IPS DF 19.7 (cell line): ENCODE data around the gene EYS.
"Not testable (repeated sequence)": the region's sequence is repeated elsewhere in the genome, so short reads cannot be mapped to it uniquely, and the experiment has no call there.

Source experiments
- DNase-seq: peaks from one replicate; pipeline ENCODE4 v3.0.0-alpha.2; 2013; ENCODE audit warnings: low read depth, low spot score

Gene EYS

DNA sequence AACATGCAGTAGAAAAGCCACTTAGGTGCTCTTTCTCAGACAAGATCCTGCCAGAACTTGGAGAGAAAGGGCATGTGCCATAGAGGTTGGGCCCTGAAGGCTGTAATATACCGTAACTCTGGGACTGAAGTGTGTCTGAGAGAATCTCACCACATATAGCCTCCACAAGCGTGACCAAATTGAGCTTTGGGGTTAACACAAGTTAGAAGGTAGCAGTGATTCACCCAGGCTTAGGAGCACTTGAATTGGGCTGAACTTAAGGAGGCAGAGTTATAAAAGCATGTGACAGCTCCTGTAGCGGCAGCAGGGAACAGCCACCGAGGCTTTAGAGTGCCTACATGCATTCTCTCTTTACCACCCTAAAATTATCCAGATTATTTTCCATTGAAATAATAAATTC, 1709.8 kb downstream of the EYS start:
- no peak for DNase-seq

DNA sequence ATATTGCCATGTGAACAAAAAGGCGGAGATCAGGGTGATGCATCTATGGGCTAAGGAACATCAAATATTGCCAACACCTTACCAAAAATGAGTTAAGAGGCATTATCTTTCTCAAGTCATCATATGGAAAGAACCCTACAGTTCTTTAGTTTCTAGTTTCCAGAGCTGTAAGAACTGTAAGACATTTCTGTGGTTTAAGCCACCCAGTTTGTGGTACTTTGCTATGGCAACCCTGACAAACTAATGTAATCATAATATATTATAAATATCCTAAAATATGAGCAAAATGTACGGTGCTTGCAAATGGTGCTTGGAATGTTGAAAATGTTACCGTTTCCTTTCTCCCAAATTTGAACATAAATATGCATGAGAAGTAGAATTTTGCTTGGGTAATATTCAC, 1721.8 kb downstream of the EYS start:
- no peak for DNase-seq

DNA sequence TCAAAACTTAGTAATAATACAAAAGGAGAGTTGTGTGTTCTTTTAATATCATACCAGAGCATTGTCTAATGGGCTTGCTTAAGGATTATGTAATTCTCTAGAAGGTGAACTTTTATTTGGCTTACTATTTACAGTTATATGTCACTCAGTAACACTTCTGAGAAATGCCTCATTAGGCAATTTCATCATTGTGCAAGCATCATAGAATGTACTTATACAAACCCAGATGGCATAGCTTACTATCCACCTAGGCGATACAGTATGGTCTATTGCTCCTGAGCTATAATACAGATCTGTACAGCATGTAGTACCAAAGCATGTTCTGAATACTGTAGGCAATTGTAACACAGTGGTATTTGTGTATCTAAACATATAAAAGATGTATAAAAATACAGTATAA, 1731.3 kb downstream of the EYS start:
- no peak for DNase-seq

DNA sequence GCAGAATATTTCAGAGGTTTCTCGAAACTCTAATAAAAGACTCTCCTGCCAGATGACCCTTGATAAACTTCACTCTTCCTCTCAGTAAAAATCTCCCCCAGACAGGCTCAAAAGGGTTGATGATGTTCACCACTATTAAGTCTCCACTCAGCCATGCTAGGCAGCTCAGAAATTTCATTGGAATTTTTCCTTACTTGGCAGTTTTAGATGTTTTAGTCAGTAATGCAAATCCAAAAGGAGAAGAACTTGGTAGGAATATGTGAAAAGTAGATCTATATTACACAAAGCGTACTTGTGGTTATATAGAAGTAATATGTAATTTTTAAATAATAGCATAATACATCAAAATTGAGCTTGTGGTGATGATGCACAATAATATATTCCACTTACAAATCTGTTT, 1738.4 kb downstream of the EYS start:
- DNase-seq: no peak

DNA sequence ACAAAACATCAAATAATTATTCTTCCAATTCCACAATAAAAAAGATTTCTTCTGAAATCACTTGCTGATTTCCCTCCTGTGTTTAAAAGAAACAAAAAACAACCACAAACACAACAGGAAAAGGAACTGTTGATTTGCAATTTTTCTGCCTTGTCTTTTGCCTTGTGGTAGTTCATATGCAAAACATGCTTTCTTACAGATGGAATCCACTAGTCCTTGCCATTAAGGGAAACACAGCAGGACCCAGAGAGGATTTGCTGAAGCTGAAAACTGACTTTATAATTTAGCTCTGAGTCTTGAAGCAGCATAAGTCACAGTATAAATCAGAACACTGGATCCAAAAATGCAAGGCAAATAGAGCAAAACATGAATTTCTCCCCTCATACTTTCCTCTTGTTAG, 1742.7 kb downstream of the EYS start:
- DNase-seq: no peak

DNA sequence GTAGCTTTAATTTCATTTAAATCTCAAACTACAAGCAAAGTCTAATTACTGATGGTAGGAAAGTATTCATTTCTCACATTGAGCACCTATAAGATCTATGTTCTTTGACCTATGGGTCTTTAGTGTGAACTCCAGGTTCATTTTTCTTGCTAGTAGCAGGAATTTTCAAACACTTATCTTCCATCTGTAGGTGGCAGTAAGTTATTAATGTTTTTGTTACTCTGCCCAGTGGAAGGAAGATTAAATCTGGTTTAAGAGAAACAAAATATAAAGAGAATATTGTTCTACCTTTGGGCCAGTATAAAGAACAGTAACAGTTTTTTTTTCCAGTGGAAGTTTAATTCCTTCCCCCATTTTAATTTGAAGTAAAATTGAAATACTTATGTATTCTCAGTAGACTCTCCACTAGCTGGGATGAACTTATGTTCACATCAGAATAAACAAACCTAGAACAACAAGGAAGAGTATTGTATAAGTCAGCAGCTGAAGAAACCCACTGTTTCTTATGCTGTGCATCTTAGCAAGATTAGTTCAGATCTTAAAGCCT, 1743.2 kb downstream of the EYS start:
- DNase-seq: no peak

DNA sequence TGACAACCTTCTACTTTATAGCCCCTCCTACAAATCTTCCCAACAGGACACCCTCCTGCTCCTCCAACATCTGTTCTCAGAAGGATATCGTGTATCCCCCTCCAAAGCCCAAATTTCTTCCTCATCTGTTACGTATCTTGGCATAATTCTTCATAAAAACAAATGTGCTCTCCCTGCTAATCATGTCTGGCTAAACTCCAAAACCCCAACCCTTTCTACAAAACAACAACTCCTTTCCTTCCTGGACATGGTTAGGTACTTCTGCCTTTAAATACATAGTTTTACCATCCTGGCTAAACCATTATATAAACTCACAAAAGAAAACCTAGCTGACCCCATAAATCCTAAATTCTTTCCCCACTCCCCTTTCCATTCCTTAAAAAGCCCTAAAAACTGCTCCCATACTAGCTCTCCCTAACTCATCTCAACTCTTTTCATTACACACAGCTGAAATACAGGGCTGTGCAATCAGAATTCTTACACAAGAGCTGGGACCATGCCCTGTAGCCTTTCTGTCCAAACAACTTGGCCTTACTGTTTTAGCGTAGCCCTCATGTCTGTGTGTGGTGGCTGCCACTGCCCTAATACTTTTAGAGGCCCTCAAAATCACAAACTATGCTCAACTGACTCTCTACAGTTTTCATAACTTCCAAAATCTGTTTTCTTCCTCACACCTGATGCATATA, 1753.5 kb downstream of the EYS start:
- DNase-seq: not testable (repeated sequence)

DNA sequence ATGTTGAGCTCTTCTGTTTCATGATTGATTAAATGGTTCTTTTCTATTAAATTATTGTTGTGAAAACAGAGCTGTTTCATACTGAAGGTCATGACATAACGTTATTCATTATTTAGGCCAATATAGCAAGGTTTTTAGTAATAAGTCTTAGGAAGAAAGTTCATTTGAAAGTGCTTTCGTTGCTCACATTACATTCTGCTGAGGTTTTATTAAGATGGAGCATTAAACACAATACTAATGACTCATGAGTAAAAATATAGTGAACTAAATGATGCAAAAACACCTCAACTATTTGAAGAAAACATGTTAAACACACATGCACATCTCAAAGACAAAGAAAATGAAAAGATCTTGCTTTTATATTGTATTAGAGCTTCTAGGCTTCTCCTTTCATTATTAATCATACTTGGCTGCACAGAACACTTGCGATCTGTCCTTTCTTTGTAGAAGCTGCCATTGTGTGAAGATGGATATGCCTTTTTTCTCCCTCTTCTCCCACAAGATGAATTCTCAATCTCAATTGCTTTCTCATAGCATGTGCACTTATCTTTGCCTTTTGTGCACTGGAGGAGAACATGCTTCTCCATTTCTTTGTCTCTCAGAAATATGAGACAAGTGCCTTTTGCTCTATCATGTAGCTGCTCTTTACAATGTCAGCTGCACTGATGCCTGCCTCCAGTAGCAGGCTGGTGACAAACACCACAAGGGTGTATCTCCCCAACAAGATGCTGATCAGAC, 1759.1 kb downstream of the EYS start:
- DNase-seq: no peak

DNA sequence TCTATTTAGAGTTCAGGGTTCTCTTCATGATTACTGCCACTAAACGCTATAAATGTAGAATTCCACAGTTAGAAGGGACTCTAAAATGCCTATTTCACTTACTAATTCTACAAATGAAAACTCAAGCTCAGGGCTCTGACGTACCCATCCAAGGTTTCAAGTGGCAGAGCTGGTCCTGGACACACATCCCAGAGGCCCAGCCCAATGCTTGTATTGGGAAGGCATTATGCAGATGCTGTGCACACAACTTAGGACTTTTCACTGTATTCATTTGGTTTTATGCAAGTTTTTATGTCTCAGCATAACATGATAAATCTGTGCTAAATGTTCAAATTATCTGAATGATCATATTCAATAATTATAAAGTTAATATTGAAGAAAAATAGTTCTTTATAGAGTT, 1761.0 kb downstream of the EYS start:
- no peak for DNase-seq

DNA sequence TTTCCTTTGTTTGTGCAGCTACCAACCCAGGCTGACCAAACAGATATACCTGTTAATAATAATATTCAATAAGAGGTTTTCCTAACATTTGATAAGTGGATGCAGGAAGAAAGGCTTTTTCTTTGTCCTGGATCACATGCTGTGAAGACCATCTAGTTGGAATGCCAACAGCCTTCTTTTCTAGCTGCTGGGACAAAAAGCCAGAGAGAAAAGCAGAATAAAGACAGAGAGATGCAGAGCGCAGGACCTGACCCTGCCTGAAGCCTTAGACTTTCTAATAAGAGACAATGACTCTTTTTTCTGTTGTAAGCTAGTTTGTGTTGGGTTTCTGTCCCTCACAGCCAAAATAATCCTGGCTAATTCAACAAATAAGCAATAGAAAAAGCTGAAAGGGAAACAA, 1763.2 kb downstream of the EYS start:
- DNase-seq: no peak

DNA sequence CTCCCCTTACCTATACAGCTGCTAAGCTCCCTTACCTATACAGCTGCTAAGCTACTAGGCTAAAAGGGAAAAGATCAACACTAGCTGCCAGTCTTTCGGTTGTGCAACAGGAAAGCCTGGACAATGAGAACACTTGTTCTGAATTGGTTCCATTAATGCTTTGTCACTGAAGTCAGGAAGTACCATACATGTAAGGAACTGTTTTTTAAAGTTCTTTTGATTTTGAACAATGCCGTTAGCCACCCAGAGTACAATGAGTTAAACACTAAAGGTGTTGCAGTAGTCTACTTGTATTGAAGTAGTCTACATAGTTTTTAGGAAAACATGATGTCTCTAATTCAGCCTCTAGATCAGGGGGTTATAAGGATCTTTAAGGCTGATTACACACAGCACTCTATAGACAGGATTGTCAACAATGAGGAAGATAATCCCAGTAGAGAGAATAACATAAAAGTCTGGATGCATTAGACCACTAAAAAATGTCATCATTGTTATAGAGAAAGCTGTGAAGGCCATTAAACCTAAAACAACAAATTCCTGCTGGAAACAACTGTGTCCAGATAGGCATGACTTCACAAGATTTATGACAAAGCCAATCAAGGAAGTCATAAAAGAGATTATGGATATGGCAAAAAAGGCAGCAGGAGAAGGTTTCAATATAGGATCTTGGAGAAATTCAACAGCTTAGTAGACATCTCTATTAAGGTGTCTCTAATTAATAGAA, 1765.1 kb downstream of the EYS start:
- no peak for DNase-seq

DNA sequence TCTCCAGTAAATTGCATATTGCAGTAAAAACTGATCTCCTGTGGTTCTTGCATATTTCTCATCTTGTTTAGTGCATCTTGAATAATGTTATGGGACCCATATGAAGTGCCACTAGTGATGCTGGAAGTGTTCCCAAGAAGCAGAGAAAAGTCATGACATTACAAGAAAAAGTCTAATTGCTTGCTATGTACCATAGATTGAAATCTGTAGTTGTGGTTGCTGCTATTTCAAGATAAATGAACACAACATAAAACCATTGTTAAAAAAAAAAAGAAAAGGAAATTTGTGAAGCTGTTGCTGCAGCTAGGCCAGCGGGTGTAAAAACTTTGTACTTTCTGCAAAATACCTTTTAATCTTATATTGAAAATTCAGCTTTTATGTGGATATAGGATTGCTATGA, 1767.0 kb downstream of the EYS start:
- no peak for DNase-seq

DNA sequence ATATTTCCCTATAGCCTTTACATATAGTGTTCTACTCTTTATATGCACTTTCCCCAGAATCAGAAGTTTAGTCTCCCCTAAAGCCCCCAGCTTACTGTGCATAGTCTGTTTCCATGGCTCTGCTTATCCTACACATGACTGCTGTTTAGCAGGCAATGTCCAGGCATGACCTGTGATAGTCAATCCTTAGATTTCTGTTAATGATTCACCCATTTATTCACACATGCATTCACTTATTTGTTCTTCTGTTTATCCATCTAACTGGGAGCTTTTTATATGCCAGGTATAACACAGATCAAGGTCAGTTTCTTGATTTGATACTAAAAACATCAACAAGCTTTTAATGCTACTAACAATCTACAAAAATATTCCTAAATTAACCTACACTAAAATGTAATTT, 1770.6 kb downstream of the EYS start:
- no peak for DNase-seq

DNA sequence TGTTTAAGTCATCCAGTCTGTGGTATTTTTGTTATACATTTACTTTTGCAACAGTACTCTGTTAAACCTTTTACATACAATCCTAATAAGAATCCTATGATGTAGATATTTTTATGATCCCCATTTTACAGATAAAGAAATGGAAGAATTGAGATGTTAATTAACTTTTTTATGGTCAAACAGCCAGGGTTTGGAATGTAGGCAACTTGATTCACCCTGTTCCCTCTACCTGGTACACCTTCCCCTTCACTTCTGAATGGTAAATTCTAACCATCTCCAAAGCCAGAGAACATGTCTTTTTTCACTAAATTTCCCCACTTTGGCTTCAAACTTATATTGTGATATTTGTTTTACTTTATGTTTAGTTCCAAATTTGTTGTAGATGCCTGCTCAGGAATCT, 1771.3 kb downstream of the EYS start:
- DNase-seq: no peak

DNA sequence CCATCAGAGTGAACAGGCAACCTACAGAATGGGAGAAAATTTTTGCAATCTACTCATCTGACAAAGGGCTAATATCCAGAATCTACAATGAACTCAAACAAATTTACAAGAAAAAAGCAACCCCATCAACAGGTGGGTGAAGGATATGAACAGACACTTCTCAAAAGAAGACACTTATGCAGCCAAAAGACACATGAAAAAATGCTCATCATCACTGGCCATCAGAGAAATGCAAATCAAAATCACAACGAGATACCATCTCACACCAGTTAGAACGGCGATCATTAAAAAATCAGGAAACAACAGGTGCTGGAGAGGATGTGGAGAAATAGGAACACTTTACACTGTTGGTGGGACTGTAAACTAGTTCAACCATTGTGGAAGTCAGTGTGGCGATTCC, 1773.1 kb downstream of the EYS start:
- not testable (repeated sequence) for DNase-seq

DNA sequence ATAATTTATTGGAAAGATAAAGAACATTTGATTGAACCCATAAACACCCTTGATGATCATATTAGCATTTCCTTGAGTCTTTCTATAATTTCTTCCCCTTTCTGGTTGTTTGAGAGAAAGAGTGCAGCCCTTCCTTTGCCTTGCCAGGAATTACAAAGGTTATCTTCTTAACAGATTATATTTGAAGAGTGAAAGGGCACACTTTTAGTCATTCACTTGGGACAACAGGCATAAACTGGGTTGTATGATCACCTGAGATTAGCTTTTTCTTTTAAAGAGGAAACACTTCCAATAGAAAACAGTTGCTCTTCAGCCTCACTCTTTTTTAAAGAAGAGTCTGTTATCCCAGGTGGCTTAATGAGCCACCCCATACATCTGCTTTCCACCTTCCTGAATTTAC, 1776.2 kb downstream of the EYS start:
- no peak for DNase-seq

DNA sequence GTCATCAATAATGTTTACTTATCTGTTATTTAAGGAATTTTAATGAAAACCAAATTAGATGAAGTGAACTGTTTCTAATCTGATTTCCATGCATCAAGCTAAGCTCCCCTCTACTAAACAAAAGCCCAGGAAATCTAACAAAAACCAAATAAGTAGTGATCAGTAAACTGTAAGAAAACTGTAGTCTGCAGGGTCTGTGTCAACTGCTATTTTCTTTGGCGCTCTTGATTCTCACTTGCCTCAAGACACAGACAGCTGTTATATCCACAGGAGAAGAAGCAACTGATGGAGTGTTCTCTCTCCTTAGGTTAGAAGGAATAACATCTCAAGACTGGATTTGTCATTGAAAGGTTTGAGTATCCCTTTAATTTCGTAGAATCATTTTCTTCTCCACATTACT, 1777.9 kb downstream of the EYS start:
- DNase-seq: no peak

DNA sequence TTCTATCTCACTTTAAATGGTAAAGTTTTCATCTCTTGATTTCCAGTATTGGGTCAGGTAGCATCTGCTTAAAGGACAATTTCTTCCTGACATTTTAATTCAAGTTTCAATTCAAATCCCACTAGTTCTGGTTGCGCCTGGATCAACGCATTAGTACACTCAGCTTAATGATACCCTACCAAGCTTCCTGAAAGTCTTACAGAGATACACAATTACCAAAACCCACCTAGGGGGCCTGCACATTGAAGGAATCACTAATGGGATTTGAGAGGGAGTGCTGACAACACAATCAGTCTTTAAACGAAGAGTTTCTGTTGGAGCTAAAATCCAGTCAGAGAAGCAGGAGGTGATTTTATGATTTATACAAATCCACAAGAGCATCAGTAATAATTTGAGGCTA, 1778.4 kb downstream of the EYS start:
- DNase-seq: no peak

DNA sequence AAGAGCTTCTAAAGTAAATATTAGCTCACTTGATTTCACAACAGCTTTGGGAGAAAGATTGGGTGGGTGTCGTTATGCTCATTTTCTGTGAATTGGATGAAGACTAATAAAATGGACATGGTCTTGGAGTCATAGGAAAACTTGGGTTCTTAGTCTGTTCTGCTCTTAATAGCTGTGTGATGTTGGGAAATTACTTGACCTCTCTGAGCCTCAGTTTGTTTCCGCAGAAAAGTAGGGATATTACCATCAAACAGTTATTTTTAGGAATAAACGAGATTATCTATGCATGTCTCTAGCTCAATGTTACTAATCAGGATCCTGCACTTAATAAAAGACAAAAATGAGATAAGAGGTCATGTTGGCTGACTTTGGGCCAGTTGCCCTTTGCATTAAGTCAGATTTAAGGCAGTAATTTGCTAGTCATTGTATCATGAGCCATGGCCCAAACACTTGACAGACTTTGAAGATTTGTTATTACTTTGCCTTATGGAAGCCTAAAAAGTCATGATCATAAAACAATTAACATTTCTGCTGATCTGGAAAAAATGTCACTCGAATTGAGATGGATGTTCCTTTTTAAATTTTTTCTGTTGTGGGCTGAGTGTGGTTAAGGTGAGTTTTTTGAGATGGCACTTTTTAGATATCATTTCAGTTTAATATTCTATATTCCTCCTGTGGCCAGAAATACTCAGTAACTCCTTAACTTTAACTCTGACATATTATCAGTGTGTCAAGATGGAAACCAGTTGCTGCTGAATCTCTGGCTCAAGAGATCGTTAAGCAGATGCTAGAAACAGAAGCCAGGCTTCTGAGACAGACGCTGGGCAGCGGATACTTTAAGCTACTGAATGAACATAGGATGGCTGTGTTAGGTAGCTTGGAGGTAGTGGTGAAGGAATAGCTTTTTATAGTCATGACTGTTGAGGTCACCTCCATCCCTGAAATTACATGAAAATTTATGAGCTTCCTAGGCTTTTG, 1779.8 kb downstream of the EYS start:
- DNase-seq: no peak

DNA sequence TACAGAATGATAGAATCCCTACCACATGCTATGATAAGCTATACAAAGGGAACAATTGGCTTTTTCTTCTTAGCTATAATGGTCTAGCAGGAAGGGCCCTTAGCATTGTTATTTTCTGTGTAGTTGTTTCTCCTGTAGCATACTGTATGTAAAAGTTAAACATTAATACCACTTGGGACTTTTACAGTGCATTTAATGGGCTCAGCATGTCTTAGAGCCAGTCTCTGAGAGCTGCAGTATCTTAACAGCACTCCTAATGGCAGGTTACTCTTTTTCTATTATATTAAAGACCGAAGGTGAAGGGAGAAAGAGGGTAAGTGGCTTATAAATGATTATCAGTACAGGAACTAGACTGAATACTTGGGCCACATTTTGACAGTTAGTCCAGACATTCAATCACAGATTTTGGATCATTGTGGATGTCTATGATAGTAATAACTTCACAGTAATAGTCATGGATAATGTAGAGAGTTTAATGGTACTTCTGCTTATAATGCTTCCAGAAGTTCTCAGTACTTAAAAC, 1780.7 kb downstream of the EYS start:
- no peak for DNase-seq

DNA sequence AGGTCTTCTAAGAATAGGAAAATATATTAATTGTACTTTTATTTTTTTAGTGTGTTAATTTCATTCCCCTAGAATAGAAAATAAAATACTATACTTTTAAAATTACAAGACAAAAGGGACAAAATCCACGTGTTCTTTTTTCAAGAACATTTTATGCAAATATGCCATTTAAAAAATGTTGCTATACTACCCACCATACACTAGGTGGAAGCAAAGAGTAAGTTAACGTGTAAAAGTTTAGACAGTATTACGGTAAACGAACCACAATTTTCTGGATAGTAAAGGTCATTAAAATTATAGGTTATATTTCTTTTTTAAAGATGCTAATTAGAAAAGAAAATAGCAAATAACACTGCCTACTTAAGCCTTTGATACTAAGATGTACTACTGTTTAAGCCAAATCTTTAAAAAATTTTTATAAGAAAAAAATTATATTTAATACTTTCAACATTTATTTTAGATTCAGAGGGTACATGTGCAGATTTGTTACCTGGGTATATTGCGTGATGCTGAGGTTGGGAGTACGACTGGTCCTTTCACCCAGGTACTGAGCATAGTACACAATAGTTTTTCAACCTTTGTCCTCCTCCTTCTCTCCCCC, 1783.8 kb downstream of the EYS start:
- no peak for DNase-seq
